GM12873 (cell line): ENCODE data around the gene RXYLT1.

Experiments used
- CTCF ChIP-seq: IDR thresholded peaks from 2 replicates; pipeline ENCODE4 v1.5.1; 2012; ENCODE audit warnings: low read depth, mild to moderate bottlenecking, moderate library complexity, low read length, control low read depth; ENCODE audit not compliant: insufficient read depth; ENCODE audit errors: missing control alignments

RXYLT1 gene

GRCh38 chr12:63770375-63770774 lies 9.3 kb upstream of the RXYLT1 start:
- TF ChIP-seq CTCF, result no peak

GRCh38 chr12:63777340-63777739 lies 2.4 kb upstream of the RXYLT1 start:
- no peak for TF ChIP-seq CTCF

GRCh38 chr12:63782466-63782865 lies 2.8 kb downstream of the RXYLT1 start:
- TF ChIP-seq CTCF, result no peak

GRCh38 chr12:63787306-63787705 lies 7.6 kb downstream of the RXYLT1 start:
- TF ChIP-seq CTCF, result no peak

GRCh38 chr12:63790608-63790945 lies 10.9 kb downstream of the RXYLT1 start:
- TF ChIP-seq CTCF, result no peak

- TF ChIP-seq CTCF, result no peak
These were observed 12.6 kb downstream of the RXYLT1 start for GRCh38 chr12:63792338-63792737.

- no peak for TF ChIP-seq CTCF
These were observed 15.5 kb downstream of the RXYLT1 start for GRCh38 chr12:63795032-63795687.
